ENCODE data around the gene FBXW11.

DNA sequence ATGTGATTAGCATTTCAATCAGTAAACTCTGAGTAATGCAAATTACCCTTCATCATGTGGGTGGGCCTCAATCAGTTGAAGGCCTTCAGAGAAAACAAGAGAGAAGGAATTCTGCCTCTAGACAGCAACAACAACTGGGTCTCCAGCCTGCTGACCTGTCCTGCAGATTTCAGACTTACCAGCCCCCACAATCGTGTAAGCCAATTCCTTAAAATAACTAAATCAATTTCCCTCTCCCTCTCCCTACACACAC lies 41.7 kb upstream of the FBXW11 start:
- TF ChIP-seq CHD2 (IDR thresholded peaks at IDR 0.05; ENCODE audit: low read length) (no peak), EZH2 (IDR thresholded peaks at IDR 0.05; ENCODE audit: low read depth, low read length, severe bottlenecking) (no peak)
- TF ChIP-seq, protein P1, sequence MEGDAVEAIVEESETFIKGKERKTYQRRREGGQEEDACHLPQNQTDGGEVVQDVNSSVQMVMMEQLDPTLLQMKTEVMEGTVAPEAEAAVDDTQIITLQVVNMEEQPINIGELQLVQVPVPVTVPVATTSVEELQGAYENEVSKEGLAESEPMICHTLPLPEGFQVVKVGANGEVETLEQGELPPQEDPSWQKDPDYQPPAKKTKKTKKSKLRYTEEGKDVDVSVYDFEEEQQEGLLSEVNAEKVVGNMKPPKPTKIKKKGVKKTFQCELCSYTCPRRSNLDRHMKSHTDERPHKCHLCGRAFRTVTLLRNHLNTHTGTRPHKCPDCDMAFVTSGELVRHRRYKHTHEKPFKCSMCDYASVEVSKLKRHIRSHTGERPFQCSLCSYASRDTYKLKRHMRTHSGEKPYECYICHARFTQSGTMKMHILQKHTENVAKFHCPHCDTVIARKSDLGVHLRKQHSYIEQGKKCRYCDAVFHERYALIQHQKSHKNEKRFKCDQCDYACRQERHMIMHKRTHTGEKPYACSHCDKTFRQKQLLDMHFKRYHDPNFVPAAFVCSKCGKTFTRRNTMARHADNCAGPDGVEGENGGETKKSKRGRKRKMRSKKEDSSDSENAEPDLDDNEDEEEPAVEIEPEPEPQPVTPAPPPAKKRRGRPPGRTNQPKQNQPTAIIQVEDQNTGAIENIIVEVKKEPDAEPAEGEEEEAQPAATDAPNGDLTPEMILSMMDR (IDR thresholded peaks at IDR 0.05; ENCODE audit: control extremely low read depth in 1 of 3, insufficient read depth in 1 of 3, low read depth in 1 of 3, low read length in 3 of 3) = no peak
- TF ChIP-seq, protein P2, sequence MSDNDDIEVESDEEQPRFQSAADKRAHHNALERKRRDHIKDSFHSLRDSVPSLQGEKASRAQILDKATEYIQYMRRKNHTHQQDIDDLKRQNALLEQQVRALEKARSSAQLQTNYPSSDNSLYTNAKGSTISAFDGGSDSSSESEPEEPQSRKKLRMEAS (IDR thresholded peaks at IDR 0.05) = no peak

Measured in H1 (cell line).